ENCODE data around the gene COL20A1. TPM values are rescaled to one million over a fixed set of nuclear protein-coding genes. Genes with fewer than 3 reads are reported as not detected.

Gene COL20A1
- total RNA-seq, 1 experiment from 2014 or later, result 0.23 TPM

DNA sequence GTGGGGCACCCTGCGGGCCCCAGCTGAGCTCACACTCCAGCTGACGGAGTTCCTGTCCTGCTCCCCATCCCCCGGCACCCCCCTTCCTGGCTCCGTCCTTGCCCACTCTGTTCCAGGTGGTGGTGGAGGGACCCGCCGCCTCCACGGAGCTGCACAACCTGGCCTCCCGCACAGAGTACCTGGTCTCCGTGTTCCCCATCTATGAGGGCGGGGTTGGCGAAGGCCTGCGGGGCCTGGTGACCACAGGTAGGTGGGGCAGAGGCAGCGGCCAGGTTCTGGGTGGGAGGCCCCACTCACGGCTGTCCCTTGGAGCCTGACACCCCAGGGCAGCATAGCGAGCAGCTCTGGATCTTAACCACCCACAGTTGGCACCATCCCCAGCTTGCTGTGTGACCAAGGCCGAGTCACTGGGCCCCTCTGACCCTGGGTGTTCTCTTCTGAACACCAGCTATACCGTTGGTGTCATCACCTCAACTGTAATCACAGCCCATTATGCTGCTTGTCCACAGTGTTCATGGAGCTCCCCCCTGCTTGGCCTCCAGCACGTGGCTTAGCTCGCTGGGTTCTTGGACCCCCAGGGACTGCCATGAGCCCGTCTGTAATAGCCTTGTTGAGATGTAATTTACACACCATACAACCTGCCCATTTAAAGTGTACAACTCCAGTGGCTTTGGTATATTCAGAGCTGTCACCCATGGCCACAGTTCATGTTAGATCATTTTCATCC is 17.4 kb downstream of the COL20A1 start:
- POLR2A ChIA-PET, result interaction anchor here (0.6 kb wide), 1 partner anchor 501 kb away, joined by 10 read pairs; no protein-coding TSS in a partner anchor
- CTCF ChIA-PET, result interaction anchor here (1.0 to 1.6 kb wide), 2 partner anchors 71 to 95 kb away, joined by 3 to 14 read pairs; no protein-coding TSS in a partner anchor
- no peaks in the 10 kb centered on the region for H3K36me3 ChIP-seq (ENCODE audit: control insufficient read depth, insufficient read depth, low read length)
- intact Hi-C loops (cut with micrococcal nuclease; ENCODE audit: unreplicated experiment) (no loop called here), in situ Hi-C loops (cut with HindIII; ENCODE audit: low pct_unique_long_range_greater_than_20kb, low sequenced_read_pairs) (no loop called here)
- H3K27me3 ChIP-seq (ENCODE audit: control insufficient read depth, insufficient read depth, low read length), result no peaks in the 10 kb centered on the region
- TF ChIP-seq TCF7L2 (IDR thresholded peaks at IDR 0.05; ENCODE audit: low read depth, low read length), result no peak
- DNase-seq (ENCODE audit: low read depth, low spot score), result no peak
- H3K27ac ChIP-seq (ENCODE audit: low read length), result no peak overlapping the region
- no peaks in the 10 kb centered on the region; the same call in 1 of the 2 replicates for H3K4me1 ChIP-seq (ENCODE audit: control insufficient read depth, insufficient read depth, low read length)
- H3K9me3 ChIP-seq (ENCODE audit: control insufficient read depth, insufficient read depth, low read depth, low read length), result no peaks in the 10 kb centered on the region
- no peak overlapping the region for H3K4me3 ChIP-seq (ENCODE audit: low read depth in 2 of 2, low read length in 2 of 2)
- ATAC-seq, result peak; percentile 20; the same call in 1 of the 2 replicates
- no TSS peak for BruUV-seq (replicated peaks)

DNA sequence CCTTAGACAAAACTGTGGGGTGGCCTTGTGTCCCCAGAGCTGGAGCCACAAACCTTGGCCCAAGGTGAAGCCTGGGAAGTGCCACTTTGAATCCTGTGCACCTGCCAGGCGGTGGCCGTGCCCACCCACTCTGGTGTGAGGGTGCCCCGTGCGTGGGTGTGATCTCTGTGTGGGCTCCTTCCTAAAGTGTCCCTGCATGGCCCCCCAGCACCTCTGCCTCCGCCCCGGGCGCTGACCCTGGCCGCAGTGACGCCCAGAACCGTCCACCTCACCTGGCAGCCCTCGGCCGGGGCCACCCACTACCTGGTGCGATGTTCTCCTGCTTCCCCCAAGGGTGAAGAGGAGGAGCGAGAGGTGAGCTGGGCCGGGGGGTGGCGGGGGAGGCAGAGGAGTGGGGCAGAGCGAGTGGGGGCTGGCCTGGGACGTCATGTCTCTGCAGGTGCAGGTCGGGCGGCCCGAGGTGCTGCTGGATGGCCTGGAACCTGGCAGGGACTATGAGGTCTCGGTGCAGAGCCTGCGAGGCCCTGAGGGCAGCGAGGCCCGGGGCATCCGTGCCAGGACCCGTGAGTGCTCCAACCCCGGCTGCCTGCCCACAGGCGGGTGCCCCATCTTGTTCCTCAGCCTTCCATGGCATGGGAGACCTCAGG is 18.3 kb downstream of the COL20A1 start:
- Histone ChIP-seq H3K36me3 (ENCODE audit: control insufficient read depth, insufficient read depth, low read length) (no peaks in the 10 kb centered on the region), H3K4me3 (ENCODE audit: low read depth in 2 of 2, low read length in 2 of 2) (no peak overlapping the region), H3K27me3 (ENCODE audit: control insufficient read depth, insufficient read depth, low read length) (no peaks in the 10 kb centered on the region), H3K9me3 (ENCODE audit: control insufficient read depth, insufficient read depth, low read depth, low read length) (no peaks in the 10 kb centered on the region), H3K27ac (ENCODE audit: low read length) (no peak overlapping the region), H3K4me1 (ENCODE audit: control insufficient read depth, insufficient read depth, low read length) (no peaks in the 10 kb centered on the region; the same call in 1 of the 2 replicates)
- ChIA-PET POLR2A (no interaction called here), CTCF (interaction anchor here (1.6 kb wide), 1 partner anchor 71 kb away, joined by 14 read pairs; no protein-coding TSS in a partner anchor)
- ATAC-seq (no peak), DNase-seq (ENCODE audit: low read depth, low spot score) (no peak)
- in situ Hi-C loops (cut with HindIII; ENCODE audit: low pct_unique_long_range_greater_than_20kb, low sequenced_read_pairs), result no loop called here
- intact Hi-C loops (cut with micrococcal nuclease; ENCODE audit: unreplicated experiment), result no loop called here
- TF ChIP-seq SIN3A (IDR thresholded peaks at IDR 0.05; ENCODE audit: borderline replicate concordance, insufficient read depth, low read depth, low read length), result no peak
- no peak for TF ChIP-seq POLR2AphosphoS5 (IDR thresholded peaks at IDR 0.05; ENCODE audit: low read depth, low read length)
- TF ChIP-seq TCF7L2 (IDR thresholded peaks at IDR 0.05; ENCODE audit: low read depth, low read length), result no peak
- TF ChIP-seq, protein P1, sequence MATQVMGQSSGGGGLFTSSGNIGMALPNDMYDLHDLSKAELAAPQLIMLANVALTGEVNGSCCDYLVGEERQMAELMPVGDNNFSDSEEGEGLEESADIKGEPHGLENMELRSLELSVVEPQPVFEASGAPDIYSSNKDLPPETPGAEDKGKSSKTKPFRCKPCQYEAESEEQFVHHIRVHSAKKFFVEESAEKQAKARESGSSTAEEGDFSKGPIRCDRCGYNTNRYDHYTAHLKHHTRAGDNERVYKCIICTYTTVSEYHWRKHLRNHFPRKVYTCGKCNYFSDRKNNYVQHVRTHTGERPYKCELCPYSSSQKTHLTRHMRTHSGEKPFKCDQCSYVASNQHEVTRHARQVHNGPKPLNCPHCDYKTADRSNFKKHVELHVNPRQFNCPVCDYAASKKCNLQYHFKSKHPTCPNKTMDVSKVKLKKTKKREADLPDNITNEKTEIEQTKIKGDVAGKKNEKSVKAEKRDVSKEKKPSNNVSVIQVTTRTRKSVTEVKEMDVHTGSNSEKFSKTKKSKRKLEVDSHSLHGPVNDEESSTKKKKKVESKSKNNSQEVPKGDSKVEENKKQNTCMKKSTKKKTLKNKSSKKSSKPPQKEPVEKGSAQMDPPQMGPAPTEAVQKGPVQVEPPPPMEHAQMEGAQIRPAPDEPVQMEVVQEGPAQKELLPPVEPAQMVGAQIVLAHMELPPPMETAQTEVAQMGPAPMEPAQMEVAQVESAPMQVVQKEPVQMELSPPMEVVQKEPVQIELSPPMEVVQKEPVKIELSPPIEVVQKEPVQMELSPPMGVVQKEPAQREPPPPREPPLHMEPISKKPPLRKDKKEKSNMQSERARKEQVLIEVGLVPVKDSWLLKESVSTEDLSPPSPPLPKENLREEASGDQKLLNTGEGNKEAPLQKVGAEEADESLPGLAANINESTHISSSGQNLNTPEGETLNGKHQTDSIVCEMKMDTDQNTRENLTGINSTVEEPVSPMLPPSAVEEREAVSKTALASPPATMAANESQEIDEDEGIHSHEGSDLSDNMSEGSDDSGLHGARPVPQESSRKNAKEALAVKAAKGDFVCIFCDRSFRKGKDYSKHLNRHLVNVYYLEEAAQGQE (IDR thresholded peaks at IDR 0.05; ENCODE audit: insufficient read depth in 1 of 2, low read depth in 2 of 2, low read length in 1 of 2), result no peak
- TF ChIP-seq, protein P2, sequence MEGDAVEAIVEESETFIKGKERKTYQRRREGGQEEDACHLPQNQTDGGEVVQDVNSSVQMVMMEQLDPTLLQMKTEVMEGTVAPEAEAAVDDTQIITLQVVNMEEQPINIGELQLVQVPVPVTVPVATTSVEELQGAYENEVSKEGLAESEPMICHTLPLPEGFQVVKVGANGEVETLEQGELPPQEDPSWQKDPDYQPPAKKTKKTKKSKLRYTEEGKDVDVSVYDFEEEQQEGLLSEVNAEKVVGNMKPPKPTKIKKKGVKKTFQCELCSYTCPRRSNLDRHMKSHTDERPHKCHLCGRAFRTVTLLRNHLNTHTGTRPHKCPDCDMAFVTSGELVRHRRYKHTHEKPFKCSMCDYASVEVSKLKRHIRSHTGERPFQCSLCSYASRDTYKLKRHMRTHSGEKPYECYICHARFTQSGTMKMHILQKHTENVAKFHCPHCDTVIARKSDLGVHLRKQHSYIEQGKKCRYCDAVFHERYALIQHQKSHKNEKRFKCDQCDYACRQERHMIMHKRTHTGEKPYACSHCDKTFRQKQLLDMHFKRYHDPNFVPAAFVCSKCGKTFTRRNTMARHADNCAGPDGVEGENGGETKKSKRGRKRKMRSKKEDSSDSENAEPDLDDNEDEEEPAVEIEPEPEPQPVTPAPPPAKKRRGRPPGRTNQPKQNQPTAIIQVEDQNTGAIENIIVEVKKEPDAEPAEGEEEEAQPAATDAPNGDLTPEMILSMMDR (IDR thresholded peaks at IDR 0.05), result no peak
- no TSS peak for BruUV-seq (replicated peaks)
